ENCODE measurements around the gene COL5A1. TPM values are rescaled to one million over a fixed set of nuclear protein-coding genes. Genes with fewer than 3 reads are reported as not detected.
A peak's percentile ranks its signal among the peaks of the same experiment; 100 is the strongest.

COL5A1 gene
- polyA plus RNA-seq, 3 donors from 2014 or later: not detected

DNA sequence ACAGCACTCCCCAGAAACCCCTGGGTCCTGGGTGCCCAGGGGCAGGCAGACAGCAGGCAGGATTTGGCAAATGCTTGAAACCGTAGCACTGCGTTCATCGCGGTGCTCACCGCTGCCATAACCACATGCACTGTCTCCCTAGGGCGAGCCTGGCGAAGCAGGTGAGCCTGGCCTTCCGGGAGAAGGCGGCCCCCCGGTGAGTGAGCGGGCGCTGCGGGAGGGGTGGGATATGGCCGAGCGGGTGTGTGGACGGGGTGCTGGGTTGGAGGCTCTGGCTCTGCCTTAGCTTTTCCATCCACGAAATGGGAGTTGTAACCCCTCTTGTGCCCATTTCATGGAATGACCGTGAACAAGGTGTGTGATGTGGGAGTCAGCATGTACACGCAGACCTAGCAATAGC is 172.2 kb downstream of the COL5A1 start:
- no peak overlapping the region for H3K4me3 Mint-ChIP-seq
- no peak overlapping the region for H3K27ac Mint-ChIP-seq

DNA sequence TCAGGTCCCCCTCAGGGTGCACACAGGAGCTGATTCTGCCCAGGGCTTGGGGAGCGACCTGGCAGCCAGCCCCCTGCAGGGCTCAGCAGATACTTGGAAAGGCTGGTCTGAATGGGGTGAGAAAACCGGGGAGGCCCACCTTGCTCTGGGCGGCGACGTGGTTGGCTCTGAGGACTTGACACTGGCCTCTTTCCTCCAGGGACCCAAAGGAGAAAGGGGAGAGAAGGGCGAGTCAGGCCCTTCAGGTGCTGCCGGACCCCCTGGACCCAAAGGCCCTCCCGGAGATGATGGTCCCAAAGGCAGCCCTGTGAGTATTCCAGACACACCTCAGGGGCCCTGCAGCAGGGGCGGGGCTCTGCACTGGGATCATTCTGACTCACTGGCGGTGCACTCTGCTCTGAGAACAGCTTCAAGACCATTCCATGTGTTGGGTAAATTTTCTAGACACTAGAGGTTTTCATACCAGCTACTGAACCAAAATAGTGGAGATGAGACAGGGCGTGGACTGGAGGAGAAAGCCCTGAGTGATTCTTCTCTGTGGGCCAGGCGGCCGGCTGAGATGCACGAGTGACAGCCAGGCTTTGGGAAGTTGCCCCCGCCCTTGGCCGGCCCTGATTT is 173.1 kb downstream of the COL5A1 start:
- Mint-ChIP-seq H3K4me1 (no peaks in the 10 kb centered on the region), H3K27ac (no peak overlapping the region), H3K9me3 (no peaks in the 10 kb centered on the region), H3K36me3 (no peaks in the 10 kb centered on the region), H3K4me3 (no peak overlapping the region), H3K27me3 (ENCODE audit: low read depth in 3 of 3) (peaks cover 0 to 2% (median 0%) of the 10 kb centered on the region in 3 donors)
- no peak for DNase-seq

More for the DNA sequence above, 172.2 kb downstream of the COL5A1 start:
- H3K4me1 Mint-ChIP-seq: no peaks in the 10 kb centered on the region
- H3K27me3 Mint-ChIP-seq (ENCODE audit: low read depth in 3 of 3): peaks cover 0 to 2% (median 0%) of the 10 kb centered on the region in 3 donors
- H3K9me3 Mint-ChIP-seq: no peaks in the 10 kb centered on the region
- no peaks in the 10 kb centered on the region for H3K36me3 Mint-ChIP-seq
- DNase-seq: no peak

DNA sequence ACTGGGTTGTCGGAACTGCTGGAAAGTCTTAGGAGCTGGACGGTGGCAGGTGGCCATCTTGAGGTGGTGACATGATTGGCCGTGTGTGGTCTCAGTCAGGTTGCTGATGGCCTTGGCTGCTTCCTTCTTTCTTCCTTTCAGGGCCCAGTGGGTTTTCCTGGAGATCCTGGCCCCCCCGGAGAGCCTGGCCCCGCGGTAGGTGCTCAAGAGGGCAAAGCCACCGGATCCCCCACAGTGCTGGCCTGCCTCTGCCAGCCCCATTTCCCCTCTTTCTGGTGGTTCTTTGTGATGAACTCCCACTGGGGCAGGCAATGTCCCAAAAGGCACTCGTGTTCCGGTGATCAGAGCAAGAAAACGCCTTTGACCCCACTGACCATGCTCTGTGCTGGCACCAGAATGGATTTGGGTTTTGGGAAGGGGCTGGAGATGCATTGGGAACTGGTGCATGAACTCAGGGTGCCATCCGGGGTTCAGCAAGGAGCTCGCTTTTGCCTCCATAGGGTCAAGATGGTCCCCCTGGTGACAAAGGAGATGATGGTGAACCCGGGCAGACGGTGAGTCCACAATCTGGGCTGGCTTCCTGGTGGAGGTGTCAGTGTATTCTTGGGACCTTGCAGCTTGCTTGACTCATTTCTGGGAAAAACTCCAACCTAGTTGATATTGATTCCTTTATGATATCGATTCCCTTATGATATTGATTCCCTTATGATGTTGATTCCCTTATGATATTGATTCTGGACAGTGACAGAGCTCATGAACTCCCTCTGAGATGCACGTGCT is 174.0 kb downstream of the COL5A1 start:
- H3K27ac Mint-ChIP-seq: no peak overlapping the region
- H3K4me3 Mint-ChIP-seq: no peak overlapping the region
- H3K36me3 Mint-ChIP-seq: no peaks in the 10 kb centered on the region
- H3K4me1 Mint-ChIP-seq: no peaks in the 10 kb centered on the region
- DNase-seq: no peak
- no peaks in the 10 kb centered on the region for H3K9me3 Mint-ChIP-seq
- H3K27me3 Mint-ChIP-seq (ENCODE audit: low read depth in 3 of 3): peaks cover 0 to 2% (median 0%) of the 10 kb centered on the region in 3 donors

DNA sequence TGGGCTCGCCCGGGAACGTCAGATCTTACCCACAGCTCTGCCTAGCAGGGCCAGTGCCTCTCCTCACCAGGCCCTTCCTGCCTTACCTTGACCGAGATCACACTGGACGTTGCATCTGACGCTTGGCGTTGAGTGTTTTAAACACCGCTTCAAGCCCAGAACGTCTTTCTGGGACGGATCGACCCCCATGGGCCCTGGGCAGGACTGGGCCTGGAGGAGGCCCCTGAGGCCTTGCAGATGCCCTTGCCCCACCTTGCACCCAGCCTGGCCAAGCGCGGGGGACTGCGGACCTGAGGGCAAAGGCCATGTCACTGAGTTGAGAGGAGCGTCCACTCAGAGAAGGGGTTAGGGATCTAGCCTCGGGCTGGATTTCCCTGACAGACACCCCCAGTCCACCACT is 174.7 kb downstream of the COL5A1 start:
- no peak for DNase-seq
- Mint-ChIP-seq H3K4me1 (no peaks in the 10 kb centered on the region), H3K9me3 (no peaks in the 10 kb centered on the region), H3K4me3 (no peak overlapping the region), H3K27me3 (ENCODE audit: low read depth in 3 of 3) (peaks cover 0 to 2% (median 0%) of the 10 kb centered on the region in 3 donors), H3K36me3 (no peaks in the 10 kb centered on the region), H3K27ac (no peak overlapping the region)

DNA sequence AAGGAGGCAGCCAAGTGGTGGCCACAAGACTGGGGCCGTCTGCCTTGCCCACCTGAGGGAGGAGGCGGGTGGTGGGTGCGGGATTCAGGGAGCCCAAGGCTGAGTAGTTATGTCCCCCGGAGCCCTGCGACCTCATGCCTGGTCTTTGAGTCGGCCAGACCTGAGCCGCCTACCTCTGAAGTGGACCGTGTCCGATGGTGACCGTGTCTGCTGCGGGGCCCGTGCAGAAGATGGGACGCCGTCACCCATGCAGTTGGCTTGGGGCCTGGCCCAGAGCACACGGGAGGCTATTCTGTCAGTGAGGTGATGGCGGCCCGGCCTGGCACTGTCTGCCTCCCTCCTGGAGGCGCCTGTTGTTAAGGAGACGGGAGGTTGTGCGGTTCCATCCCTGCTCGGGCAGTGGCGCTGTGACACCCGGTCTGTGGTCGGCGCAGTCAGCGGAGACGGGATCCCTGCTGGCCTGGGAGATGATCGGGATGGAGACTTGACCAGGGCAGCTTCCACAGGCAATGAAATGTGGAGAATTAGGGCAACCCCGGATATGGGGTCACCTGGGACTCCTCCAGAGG is 176.5 kb downstream of the COL5A1 start:
- no peaks in the 10 kb centered on the region for H3K27me3 Mint-ChIP-seq (ENCODE audit: low read depth in 3 of 3)
- H3K36me3 Mint-ChIP-seq: no peaks in the 10 kb centered on the region
- no peaks in the 10 kb centered on the region for H3K9me3 Mint-ChIP-seq
- no peak overlapping the region for H3K4me3 Mint-ChIP-seq
- H3K27ac Mint-ChIP-seq: no peak overlapping the region
- no peaks in the 10 kb centered on the region for H3K4me1 Mint-ChIP-seq
- no peak for DNase-seq

DNA sequence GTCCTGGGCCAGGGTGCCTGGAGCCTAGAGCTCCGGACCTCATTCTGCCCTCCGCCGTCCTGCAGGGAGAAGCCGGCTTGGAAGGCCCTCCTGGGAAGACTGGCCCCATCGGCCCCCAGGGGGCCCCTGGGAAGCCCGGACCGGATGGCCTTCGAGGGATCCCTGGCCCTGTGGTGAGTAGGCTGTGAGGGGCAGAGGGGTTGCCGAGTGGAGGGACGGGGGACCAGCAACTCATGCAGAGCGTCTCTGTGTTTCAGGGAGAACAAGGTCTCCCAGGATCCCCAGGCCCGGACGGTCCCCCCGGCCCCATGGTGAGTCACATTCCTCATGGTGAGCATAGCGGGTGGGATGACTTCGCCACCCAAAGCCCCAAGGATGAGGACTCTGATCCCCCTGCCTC is 177.0 kb downstream of the COL5A1 start:
- Mint-ChIP-seq H3K9me3 (no peaks in the 10 kb centered on the region), H3K36me3 (no peaks in the 10 kb centered on the region), H3K27ac (no peak overlapping the region), H3K4me1 (no peaks in the 10 kb centered on the region), H3K27me3 (ENCODE audit: low read depth in 3 of 3) (no peaks in the 10 kb centered on the region), H3K4me3 (no peak overlapping the region)
- DNase-seq: no peak

DNA sequence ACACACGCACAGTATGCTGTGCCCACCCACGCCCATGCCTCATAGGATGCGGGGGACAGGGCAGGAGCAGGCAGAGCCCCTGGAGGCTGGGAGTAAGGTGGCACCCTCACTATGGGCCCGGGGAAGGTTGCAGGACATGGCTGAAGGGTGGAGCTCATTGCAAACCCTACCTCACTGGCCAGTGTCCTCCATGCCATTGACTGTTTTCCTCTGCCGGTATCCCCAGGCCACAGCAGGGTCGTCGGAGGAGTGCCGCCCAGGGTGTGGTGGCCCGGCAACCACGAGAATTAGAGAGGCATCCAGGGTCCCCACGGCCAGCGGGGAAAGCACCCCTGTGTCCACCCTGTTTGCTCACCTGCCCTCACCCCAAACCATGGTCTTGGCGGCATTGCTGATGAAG is 179.3 kb downstream of the COL5A1 start:
- H3K4me3 Mint-ChIP-seq: no peak overlapping the region
- H3K4me1 Mint-ChIP-seq: no peaks in the 10 kb centered on the region
- DNase-seq: no peak
- H3K9me3 Mint-ChIP-seq: no peaks in the 10 kb centered on the region
- no peaks in the 10 kb centered on the region for H3K36me3 Mint-ChIP-seq
- no peak overlapping the region for H3K27ac Mint-ChIP-seq
- no peaks in the 10 kb centered on the region for H3K27me3 Mint-ChIP-seq (ENCODE audit: low read depth in 3 of 3)

DNA sequence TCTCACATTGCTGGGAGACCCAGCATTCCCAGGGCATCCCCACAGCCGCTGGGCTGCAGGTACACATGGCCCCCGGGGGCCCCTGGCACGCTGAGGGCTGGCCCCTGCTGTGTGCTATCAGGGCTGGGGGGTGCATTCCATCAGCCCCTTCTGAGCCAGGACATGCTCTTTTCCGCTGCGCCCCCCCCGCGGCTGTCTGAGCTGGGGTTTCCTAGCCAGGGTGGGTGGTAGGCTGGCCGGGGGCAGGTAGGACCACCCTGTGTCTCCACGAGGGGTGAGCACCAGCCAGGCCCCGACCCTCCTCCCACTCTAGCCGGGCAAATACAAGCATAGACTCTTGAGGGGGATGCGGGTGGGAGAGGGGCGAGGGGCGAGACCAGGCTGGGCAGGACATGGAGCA is 180.9 kb downstream of the COL5A1 start:
- H3K4me3 Mint-ChIP-seq: no peak overlapping the region
- peaks cover 0 to 2% (median 0%) of the 10 kb centered on the region in 3 donors for H3K27me3 Mint-ChIP-seq (ENCODE audit: low read depth in 3 of 3)
- no peak overlapping the region for H3K27ac Mint-ChIP-seq
- H3K9me3 Mint-ChIP-seq: no peaks in the 10 kb centered on the region
- no peak for DNase-seq
- H3K36me3 Mint-ChIP-seq: no peaks in the 10 kb centered on the region
- no peaks in the 10 kb centered on the region for H3K4me1 Mint-ChIP-seq

DNA sequence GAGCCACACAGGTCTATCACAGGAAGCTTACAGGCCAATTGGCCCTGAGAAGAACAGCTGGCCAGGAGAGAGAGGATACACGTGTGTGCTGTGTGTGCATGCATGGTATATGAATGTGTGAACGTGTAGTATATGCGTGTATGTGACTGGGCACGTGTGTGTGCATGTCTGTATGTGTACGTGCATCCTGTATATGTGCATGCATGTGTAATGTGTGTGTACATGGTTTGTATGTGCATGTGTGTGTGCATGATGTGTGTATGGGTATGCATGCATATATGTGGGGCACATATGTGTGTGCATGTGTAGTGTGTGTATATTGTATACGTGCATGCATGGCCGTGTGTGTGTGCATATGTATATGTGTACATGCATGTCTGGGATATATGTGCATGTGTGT is 182.0 kb downstream of the COL5A1 start:
- no peak for DNase-seq
- Mint-ChIP-seq H3K9me3 (no peaks in the 10 kb centered on the region), H3K27me3 (ENCODE audit: low read depth in 3 of 3) (peaks cover 0 to 2% (median 0%) of the 10 kb centered on the region in 3 donors), H3K4me3 (no peak overlapping the region), H3K36me3 (no peaks in the 10 kb centered on the region), H3K27ac (no peak overlapping the region), H3K4me1 (no peaks in the 10 kb centered on the region)

DNA sequence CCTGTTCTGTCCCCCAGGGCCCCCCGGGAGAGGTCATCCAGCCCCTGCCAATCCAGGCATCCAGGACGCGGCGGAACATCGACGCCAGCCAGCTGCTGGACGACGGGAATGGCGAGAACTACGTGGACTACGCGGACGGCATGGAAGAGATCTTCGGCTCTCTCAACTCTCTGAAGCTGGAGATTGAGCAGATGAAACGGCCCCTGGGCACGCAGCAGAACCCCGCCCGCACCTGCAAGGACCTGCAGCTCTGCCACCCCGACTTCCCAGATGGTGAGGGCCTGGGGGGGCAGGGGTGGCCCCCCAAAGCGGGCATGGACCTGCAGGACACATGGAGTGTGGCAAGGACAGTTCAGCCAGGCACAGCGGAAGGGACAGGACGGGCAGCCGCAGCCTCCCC is 183.0 kb downstream of the COL5A1 start:
- no peak overlapping the region for H3K27ac Mint-ChIP-seq
- no peaks in the 10 kb centered on the region for H3K9me3 Mint-ChIP-seq
- H3K27me3 Mint-ChIP-seq (ENCODE audit: low read depth in 3 of 3): peaks cover 0 to 2% (median 0%) of the 10 kb centered on the region in 3 donors
- no peak overlapping the region for H3K4me3 Mint-ChIP-seq
- no peak for DNase-seq
- H3K4me1 Mint-ChIP-seq: no peaks in the 10 kb centered on the region
- H3K36me3 Mint-ChIP-seq: no peaks in the 10 kb centered on the region

DNA sequence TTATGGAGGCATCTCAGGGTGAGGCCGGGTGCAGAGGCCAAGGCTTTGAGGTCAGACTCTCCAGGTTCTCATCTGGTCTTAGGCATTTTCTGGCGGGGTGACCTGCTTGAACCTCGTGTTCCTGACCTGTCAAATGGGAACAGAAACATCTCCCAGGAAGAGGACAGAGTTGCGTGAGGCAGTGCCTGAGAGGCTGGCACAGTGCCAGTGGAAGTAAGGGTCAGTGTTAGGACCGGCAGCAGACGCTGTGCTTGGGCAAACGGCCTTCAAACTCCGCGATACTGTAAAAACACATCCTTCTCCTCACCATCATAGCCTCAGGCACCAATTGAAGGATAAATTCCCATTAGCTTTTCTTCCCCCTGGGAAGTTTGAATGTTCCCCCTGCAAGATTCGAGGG is 183.4 kb downstream of the COL5A1 start:
- no peak for DNase-seq
- peak overlapping the region in 1 of 6 donors; percentile 7 for H3K27ac Mint-ChIP-seq
- no peaks in the 10 kb centered on the region for H3K36me3 Mint-ChIP-seq
- H3K4me1 Mint-ChIP-seq: no peaks in the 10 kb centered on the region
- H3K9me3 Mint-ChIP-seq: no peaks in the 10 kb centered on the region
- H3K4me3 Mint-ChIP-seq: no peak overlapping the region
- H3K27me3 Mint-ChIP-seq (ENCODE audit: low read depth in 3 of 3): peaks cover 0 to 2% (median 0%) of the 10 kb centered on the region in 3 donors

DNA sequence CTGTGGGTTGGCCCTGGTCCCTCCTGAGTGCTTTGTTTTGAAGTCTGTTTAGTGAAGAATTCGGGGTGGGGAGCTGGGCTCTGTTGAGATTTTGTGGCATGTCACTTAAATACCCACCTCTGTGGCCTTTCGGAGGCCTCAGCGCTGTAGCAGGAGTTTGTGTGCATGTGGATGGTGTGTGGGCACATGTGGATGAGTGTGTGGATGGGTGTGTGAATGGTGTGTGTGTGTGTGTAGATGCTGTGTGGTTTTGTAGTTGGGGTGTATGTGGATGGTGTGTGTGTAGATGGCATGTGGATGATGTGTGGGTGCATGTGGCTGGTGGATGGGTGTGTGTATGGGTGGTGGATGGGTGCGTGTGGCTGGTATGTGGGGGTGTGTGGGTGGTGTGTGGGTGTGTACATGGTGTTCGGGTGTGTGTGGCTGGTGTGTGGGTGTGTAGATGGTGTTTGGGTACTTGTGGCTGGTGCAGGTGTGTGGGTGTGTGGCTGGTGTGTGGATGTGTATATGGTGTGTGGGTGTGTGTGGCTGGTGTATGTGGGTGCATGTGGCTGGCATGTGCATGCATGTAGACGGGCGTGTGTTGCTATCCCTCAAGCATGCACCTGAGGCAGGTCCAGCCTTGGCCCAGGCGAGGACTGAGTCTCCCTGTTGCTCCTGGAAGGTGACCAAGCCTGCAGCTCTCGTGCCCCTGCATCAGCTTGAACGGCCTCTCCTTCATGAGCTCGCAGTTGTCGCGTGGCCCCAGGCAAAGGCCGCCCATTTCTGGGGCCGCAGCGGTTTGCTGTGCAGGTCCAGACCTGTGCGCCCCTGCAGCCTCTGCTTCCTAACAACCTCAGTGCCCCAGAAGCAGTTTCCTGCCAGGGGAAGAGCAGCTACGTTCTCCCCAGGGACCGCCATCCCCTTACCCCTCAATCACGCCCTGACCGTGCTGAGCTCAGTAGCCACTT is 185.0 kb downstream of the COL5A1 start:
- no peak overlapping the region for H3K27ac Mint-ChIP-seq
- no peak for DNase-seq
- H3K4me1 Mint-ChIP-seq: no peaks in the 10 kb centered on the region
- H3K4me3 Mint-ChIP-seq: no peak overlapping the region
- H3K36me3 Mint-ChIP-seq: no peaks in the 10 kb centered on the region
- no peaks in the 10 kb centered on the region for H3K9me3 Mint-ChIP-seq
- H3K27me3 Mint-ChIP-seq (ENCODE audit: low read depth in 3 of 3): peaks cover 0 to 2% (median 0%) of the 10 kb centered on the region in 3 donors

DNA sequence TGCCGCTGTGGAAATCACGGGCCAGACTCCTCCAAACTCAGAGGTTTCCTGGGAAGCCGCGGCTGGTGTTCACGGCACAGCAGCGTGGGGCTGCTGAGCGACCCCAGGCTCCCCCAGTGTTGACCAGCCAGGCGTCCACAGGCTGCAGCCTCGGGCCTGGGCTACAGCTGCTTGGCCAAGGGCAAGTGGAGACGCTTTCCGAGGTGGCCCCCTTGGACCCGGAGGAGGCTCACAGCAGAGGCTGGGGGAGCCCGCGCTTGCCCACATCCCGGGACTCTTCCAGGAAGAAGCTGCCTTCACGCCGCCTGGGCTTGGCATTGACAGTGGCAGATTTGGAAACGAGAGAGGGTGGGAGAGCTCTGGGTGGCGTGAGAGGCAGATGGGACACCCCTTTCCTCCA is 186.0 kb downstream of the COL5A1 start:
- DNase-seq: no peak
- Mint-ChIP-seq H3K4me3 (no peak overlapping the region), H3K27ac (no peak overlapping the region), H3K4me1 (no peaks in the 10 kb centered on the region), H3K36me3 (no peaks in the 10 kb centered on the region), H3K27me3 (ENCODE audit: low read depth in 3 of 3) (peaks cover 0 to 2% (median under 1%) of the 10 kb centered on the region in 3 donors), H3K9me3 (no peaks in the 10 kb centered on the region)

DNA sequence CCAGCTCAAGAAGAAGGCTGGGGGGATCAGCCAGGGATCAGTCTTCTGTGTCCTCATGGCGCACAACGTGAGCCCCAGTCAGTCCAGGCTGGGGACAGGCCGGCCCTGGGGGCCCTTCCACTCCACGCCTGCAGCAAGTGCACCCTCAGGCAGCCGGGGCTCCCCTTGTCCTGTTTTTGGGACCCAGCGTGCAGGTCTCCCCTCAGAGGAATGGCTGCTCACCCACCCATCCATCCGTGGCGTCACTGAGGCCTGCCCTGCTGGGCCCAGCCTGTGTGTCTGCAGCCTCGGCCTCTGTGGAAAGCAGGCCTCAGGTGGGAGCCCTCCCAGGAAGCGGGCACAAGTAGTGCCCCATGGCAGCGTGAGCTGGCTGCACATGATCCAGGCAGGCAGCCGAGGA is 186.4 kb downstream of the COL5A1 start:
- Mint-ChIP-seq H3K27me3 (ENCODE audit: low read depth in 3 of 3) (peaks cover 0 to 2% (median 2%) of the 10 kb centered on the region in 3 donors), H3K36me3 (no peaks in the 10 kb centered on the region), H3K4me1 (no peaks in the 10 kb centered on the region), H3K4me3 (no peak overlapping the region), H3K27ac (no peak overlapping the region), H3K9me3 (no peaks in the 10 kb centered on the region)
- no peak for DNase-seq
